ENCODE results near the gene RDH5.

The RDH5 gene

GRCh38 chr12:55745361-55746173 is 25.4 kb downstream of the RDH5 start:
- POLR2A ChIA-PET, result interaction anchor here (1.1 to 2.7 kb wide), 4 partner anchors 16 to 182 kb away, joined by 3 to 11 read pairs (median 6); partner anchors contain the start of genes CD63, DNAJC14 and PYM1
- DNase-seq (ENCODE audit: extremely low spot score), result peak; percentile 60
- CTCF ChIA-PET, result interaction anchor here (0.7 to 4.3 kb wide), 5 partner anchors 8 to 89 kb away, joined by 3 to 19 read pairs (median 3); a partner anchor contains a TSS
- TF ChIP-seq L3MBTL2 (conservative IDR thresholded peaks at IDR 0.05) (no peak), LEF1 (IDR thresholded peaks at IDR 0.05; ENCODE audit: borderline replicate concordance) (no peak)

DNA sequence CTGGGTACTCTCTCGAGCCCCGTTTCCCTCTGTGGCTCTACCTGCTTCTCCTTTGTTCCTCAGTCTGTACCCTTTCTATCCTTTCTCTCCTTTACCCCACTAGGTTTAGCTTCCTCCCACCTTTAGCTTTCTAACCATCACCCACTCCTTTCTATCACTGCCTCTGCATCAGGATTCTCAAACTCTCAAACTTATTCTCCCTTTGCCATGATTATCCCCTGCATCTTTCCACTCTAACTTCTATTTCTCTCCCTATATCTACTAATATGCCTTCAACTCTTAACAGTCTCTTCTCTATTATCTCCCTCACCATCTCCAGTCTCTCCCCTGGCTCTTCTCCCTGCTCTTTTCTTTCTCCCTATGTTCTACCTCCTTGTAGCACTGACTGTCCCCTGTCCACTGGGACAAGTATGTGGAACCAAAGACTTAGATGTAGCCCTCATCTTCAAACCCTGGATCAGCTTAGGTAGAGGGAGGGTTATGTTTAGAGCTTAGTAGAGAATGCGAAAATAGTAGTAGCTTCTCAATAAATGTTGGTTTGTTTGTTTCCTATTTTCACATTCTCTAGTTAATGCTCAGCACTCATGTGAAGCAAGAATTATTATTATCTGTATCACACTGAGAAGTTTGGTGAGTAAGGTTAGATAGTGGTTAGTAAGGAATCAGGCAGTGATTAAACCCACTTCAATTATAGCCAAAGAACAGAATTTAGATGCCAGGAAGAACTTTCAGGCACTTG is 26.1 kb downstream of the RDH5 start:
- ChIA-PET POLR2A (interaction anchor here (1.1 to 2.0 kb wide), 3 partner anchors 11 to 83 kb away, joined by 3 to 4 read pairs (median 3); partner anchors contain the start of genes CD63 and DNAJC14), CTCF (interaction anchor here (0.7 to 4.3 kb wide), 3 partner anchors 9 to 17 kb away, joined by 3 to 19 read pairs (median 3); no protein-coding TSS in a partner anchor)
- TF ChIP-seq, protein P1, sequence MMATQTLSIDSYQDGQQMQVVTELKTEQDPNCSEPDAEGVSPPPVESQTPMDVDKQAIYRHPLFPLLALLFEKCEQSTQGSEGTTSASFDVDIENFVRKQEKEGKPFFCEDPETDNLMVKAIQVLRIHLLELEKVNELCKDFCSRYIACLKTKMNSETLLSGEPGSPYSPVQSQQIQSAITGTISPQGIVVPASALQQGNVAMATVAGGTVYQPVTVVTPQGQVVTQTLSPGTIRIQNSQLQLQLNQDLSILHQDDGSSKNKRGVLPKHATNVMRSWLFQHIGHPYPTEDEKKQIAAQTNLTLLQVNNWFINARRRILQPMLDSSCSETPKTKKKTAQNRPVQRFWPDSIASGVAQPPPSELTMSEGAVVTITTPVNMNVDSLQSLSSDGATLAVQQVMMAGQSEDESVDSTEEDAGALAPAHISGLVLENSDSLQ (IDR thresholded peaks at IDR 0.05), result no peak
- TF ChIP-seq TARDBP (IDR thresholded peaks at IDR 0.05), result no peak
- no peak for TF ChIP-seq LEF1 (IDR thresholded peaks at IDR 0.05; ENCODE audit: borderline replicate concordance)
- no peak for TF ChIP-seq HDGF (IDR thresholded peaks at IDR 0.05; ENCODE audit: borderline replicate concordance)
- no peak for TF ChIP-seq FOXA1 (IDR thresholded peaks at IDR 0.05)
- no peak for TF ChIP-seq BHLHE40 (IDR thresholded peaks at IDR 0.05; ENCODE audit: borderline replicate concordance)
- no peak for TF ChIP-seq L3MBTL2 (conservative IDR thresholded peaks at IDR 0.05)
- no peak for TF ChIP-seq ELF4 (IDR thresholded peaks at IDR 0.05)
- TF ChIP-seq SP1 (IDR thresholded peaks at IDR 0.05), result no peak
- no peak for TF ChIP-seq SUZ12 (IDR thresholded peaks at IDR 0.05)
- TF ChIP-seq NFRKB (IDR thresholded peaks at IDR 0.05), result no peak
- TF ChIP-seq FOXK2 (IDR thresholded peaks at IDR 0.05), result no peak
- TF ChIP-seq ZNF384 (IDR thresholded peaks at IDR 0.05), result no peak
- no peak for TF ChIP-seq ARNT (IDR thresholded peaks at IDR 0.05)
- TF ChIP-seq FOXM1 (IDR thresholded peaks at IDR 0.05; ENCODE audit: borderline replicate concordance), result no peak
- DNase-seq (ENCODE audit: extremely low spot score), result no peak

DNA sequence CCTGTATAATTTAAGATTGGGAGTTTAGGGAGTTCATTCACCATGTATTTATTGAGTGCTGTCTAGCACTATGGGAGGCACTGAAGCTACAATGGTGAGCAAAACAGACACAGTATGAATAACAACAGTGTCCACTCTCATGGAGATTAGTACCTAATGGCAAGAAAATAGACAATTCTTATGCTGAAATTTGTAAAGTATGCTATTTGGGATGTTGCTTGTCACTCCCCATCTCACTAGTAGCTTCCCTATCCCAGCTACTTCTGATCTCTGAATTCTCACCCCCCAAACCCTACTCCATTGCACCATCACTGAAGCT is 26.7 kb downstream of the RDH5 start:
- POLR2A ChIA-PET, result interaction anchor here (1.0 to 2.0 kb wide), 4 partner anchors 8 to 83 kb away, joined by 3 to 4 read pairs (median 3); partner anchors contain the start of genes CD63 and DNAJC14
- TF ChIP-seq ZNF384 (IDR thresholded peaks at IDR 0.05), result no peak
- TF ChIP-seq SP1 (IDR thresholded peaks at IDR 0.05), result no peak
- TF ChIP-seq ARNT (IDR thresholded peaks at IDR 0.05), result no peak
- no peak for TF ChIP-seq FOXM1 (IDR thresholded peaks at IDR 0.05; ENCODE audit: borderline replicate concordance)
- TF ChIP-seq SUZ12 (IDR thresholded peaks at IDR 0.05), result no peak
- no peak for TF ChIP-seq NFRKB (IDR thresholded peaks at IDR 0.05)
- no peak for TF ChIP-seq HDGF (IDR thresholded peaks at IDR 0.05; ENCODE audit: borderline replicate concordance)
- TF ChIP-seq FOXA1 (IDR thresholded peaks at IDR 0.05), result no peak
- no peak for TF ChIP-seq TARDBP (IDR thresholded peaks at IDR 0.05)
- TF ChIP-seq L3MBTL2 (conservative IDR thresholded peaks at IDR 0.05), result no peak
- TF ChIP-seq FOXK2 (IDR thresholded peaks at IDR 0.05), result no peak
- CTCF ChIA-PET, result interaction anchor here (0.9 to 4.3 kb wide), 3 partner anchors 8 to 11 kb away, joined by 3 to 19 read pairs (median 3); no protein-coding TSS in a partner anchor
- no peak for DNase-seq (ENCODE audit: extremely low spot score)

- TF ChIP-seq BHLHE40 (IDR thresholded peaks at IDR 0.05; ENCODE audit: borderline replicate concordance) (no peak), SUZ12 (IDR thresholded peaks at IDR 0.05) (no peak), FOXA1 (IDR thresholded peaks at IDR 0.05) (no peak), ZNF384 (IDR thresholded peaks at IDR 0.05) (no peak), TARDBP (IDR thresholded peaks at IDR 0.05) (no peak), HDGF (IDR thresholded peaks at IDR 0.05; ENCODE audit: borderline replicate concordance) (no peak), ARNT (IDR thresholded peaks at IDR 0.05) (no peak), ELF4 (IDR thresholded peaks at IDR 0.05) (no peak)
- TF ChIP-seq, protein P1 (IDR thresholded peaks at IDR 0.05), result no peak
- ChIA-PET CTCF (interaction anchor here (4.3 kb wide), 1 partner anchor 11 kb away, joined by 19 read pairs; no protein-coding TSS in a partner anchor), POLR2A (interaction anchor here (2.0 kb wide), 1 partner anchor 19 kb away, joined by 4 read pairs; the partner anchor contains the start of gene CD63)
- no peak for DNase-seq (ENCODE audit: extremely low spot score)
These were observed 28.2 kb downstream of the RDH5 start for GRCh38 chr12:55748230-55748993.

DNA sequence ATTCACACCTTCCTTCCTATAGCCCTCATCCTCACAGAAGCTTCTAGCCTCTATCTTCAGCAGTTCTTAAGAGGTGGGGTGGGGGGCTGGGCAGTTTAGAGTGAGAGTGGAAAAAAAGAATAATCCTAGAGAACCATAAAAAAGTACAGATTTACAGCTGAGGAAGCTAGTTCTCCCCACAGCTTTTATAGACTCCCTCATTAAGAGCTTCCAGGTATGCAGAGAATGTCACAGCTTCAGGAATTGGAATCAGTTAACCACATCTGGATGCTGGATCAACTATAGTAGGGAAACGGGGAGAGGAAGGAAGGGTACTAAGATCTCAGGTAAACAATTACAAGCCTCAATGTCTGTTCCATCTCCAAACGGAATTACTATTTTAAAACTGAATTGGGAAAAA is 35.1 kb downstream of the RDH5 start:
- ChIA-PET CTCF (no interaction called here), POLR2A (interaction anchor here (1.0 kb wide), 1 partner anchor 62 kb away, joined by 3 read pairs; the partner anchor contains the start of genes ORMDL2 and SARNP)
- no peak for TF ChIP-seq FOXA1 (IDR thresholded peaks at IDR 0.05)
- TF ChIP-seq LEF1 (IDR thresholded peaks at IDR 0.05; ENCODE audit: borderline replicate concordance), result no peak
- no peak for TF ChIP-seq TARDBP (IDR thresholded peaks at IDR 0.05)
- TF ChIP-seq SUZ12 (IDR thresholded peaks at IDR 0.05), result no peak
- TF ChIP-seq FOXM1 (IDR thresholded peaks at IDR 0.05; ENCODE audit: borderline replicate concordance), result no peak
- no peak for TF ChIP-seq HDGF (IDR thresholded peaks at IDR 0.05; ENCODE audit: borderline replicate concordance)
- TF ChIP-seq ARNT (IDR thresholded peaks at IDR 0.05), result no peak
- TF ChIP-seq SP1 (IDR thresholded peaks at IDR 0.05), result no peak
- no peak for TF ChIP-seq L3MBTL2 (conservative IDR thresholded peaks at IDR 0.05)
- no peak for TF ChIP-seq ELF4 (IDR thresholded peaks at IDR 0.05)
- TF ChIP-seq FOXK2 (IDR thresholded peaks at IDR 0.05), result no peak
- TF ChIP-seq, protein P1 (IDR thresholded peaks at IDR 0.05), result no peak
- no peak for TF ChIP-seq NFRKB (IDR thresholded peaks at IDR 0.05)
- TF ChIP-seq BHLHE40 (IDR thresholded peaks at IDR 0.05; ENCODE audit: borderline replicate concordance), result no peak
- TF ChIP-seq CTBP1 (IDR thresholded peaks at IDR 0.05; ENCODE audit: borderline replicate concordance), result no peak
- TF ChIP-seq ZNF384 (IDR thresholded peaks at IDR 0.05), result no peak
- no peak for DNase-seq (ENCODE audit: extremely low spot score)

Data from HEK293T (cell line).